Hematopoietic multipotent progenitor cell treated with erythropoietin and hydrocortisone succinate and interleukin-3 and kit ligand, for 6 days (in vitro differentiated cells): ENCODE measurements around the gene BAIAP3.
A peak's percentile ranks its signal among the peaks of the same experiment; 100 is the strongest.

Source experiments
- DNase-seq: peaks from one replicate; pipeline ENCODE4 v3.0.0-alpha.2; 2015

Gene BAIAP3

DNA sequence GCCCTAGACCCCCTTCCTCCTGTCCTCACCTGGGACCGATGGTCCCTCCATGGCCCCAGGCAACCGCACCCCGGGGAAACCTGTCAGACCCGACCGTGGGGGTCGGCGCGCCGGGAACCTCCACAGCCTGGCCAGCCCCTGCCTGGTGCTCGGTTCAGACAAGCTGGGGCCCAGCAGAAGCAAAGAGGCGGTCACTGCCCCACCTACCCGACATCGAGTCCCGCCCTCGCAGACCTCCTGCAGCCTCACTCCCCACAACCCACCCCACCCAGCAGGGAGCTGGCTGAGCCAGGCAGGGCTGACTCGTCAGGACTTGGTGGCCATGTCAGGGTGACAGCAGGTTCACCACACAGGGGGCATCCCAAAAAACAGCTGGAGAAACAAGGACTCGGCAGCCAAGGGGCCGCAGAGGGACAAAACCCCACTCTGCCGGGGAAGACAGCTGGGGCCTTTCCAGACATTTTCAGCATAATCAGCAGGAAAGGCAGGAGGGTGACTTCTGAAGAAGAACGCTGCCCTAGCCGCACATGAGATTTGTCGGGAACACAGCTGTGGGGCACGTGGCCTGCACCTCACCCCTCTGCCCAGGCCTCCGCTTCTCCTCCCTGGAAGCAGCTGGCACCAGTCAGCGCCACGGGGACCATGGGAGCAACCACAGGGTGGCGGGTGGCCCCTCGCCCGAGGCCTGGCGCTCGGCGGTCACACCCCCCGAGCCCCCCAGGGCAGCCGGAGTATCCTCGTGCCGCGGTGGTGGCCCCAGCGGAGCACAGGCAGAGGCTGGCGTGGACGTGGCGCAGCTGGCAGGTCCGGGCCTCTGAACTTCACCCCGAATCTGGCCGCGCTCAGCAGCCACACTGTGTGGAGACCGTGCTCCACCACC lies 41.2 kb downstream of the BAIAP3 start:
- peak; percentile 30 for DNase-seq

DNA sequence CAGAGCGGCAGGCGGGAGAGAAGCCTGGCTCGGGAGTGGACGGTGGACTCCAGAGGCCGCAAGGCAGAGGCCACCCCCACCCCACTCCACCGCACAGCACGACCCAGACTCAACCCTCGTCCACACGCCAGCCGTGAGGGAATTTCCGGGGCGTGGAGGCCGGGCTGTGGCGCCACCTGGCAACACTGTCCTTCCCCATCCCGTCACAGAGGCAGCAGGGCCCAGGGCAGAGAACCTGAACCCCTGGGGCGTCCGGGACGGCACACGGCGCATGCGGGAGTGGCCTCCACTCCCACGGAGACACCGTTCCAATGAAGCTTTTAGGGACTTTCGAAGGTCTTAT lies 41.8 kb downstream of the BAIAP3 start:
- DNase-seq, result no peak

DNA sequence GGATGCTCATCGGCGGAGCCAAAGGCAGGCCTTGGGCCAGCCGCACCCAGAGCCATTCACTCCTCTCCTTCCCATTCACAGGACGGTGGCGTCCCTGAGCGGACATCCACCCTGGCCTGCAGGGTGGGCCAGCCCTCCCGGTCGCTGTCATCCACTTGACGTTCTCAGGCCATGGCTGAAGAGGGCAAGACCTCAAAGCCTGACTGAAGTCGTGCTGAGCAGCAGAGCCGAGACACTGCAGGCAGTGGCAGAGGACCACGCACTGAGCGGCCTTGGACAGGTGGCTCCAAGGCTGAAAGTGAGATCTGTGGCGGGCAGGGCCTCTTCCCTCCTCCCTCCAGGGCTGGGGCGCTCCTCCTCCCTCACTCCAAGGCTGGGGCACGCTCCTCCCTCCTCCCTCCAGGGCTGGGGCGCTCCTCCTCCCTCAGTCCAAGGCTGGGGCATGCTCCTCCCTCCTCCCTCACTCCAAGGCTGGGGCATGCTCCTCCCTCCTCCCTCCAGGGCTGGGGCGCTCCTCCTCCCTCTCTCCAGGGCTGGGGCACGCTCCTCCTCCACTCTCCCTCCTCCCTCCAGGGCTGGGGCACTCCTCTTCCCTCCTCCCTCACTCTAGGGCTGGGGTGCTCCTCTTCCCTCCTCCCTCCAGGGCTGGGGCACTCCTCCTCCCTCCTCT lies 42.4 kb downstream of the BAIAP3 start:
- DNase-seq, result peak; percentile 17

DNA sequence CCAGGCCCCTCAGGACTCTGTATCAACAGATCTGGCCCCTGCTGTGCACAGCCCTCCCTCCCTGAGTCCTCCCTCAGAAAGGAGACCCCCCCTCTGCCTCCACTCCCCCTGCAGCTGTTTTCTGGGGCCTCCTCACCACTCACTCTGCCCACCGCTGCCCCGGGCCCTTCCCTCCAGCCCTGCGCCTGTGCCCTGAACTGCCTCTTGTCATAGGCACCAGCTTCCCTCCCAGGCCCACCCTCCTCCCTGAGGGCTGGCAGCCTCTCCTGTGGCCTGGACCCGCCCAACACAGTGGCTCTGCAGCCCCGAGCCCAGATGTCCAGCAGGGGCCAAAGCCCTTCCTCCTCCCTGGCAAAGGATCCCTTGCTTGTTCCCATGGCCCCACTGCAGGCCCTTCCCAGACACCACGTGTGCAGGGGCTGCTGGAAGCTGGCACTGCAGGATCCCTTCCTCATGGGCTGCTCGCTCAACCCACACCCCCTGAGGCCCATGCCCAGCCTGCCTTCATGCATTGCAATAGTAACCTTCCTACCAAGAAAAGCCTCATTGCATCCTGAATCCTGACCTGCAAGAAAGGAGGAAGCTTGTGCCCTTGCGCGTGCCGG lies 44.1 kb downstream of the BAIAP3 start:
- DNase-seq, result peak; percentile 27

DNA sequence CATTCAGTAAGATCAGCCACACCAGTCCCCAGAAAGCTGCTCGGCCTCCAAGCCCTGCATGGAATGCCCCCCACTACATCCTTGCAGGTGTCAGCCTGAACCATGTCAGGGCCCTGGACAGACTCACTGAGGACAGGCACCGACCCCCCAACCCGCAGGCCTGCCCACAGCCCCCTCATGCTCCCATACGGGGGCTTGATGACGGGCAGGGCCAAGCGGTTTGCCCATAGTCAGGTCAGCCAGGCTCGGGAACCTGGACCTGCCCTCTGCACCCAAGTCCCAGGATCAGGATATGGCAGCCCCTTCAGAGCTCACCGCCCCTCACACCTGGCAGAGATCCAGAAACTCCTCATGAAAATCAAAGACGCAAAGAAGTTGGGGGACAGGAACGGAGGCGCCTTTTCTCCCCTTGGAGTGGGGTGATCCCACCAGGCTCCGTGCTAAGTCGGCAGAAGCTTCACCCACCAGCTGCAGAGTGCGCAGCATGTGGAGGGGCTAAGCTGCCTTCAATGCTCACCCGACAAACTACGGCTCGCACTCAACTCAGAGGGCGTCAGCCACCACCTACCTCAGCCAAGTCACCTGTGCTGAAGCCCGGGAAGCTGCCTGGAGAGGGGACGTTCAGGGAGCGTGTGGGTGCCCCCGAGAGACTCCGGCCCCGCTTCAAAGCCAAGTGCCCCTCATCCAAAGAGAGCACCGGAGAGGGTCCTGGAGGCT lies 44.8 kb downstream of the BAIAP3 start:
- DNase-seq, result peak; percentile 13

DNA sequence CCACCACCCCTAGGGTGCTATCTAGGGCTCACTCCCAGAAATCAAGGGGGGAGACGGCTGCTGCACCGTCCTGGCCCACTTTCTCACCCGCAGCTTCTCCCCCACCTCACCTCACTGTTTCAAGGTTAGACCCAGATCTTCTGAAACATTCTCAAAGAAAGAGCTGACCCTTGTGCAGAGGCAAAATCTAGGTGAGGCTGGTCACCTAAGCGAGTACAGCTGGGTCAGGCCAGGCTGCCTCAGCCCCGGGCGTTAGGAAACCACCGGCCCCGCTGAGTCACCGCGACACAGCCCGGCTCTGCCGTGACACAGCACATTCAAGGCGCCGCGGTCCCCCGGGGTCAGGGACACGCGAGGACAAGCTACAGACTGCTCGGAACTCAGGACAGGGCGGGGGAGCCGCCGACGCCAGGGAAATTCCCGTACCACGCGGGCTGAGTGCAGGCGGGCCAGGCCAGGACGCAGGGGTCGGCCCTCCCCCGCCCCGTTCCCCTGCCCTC lies 45.4 kb downstream of the BAIAP3 start:
- DNase-seq, result peak; percentile 84

DNA sequence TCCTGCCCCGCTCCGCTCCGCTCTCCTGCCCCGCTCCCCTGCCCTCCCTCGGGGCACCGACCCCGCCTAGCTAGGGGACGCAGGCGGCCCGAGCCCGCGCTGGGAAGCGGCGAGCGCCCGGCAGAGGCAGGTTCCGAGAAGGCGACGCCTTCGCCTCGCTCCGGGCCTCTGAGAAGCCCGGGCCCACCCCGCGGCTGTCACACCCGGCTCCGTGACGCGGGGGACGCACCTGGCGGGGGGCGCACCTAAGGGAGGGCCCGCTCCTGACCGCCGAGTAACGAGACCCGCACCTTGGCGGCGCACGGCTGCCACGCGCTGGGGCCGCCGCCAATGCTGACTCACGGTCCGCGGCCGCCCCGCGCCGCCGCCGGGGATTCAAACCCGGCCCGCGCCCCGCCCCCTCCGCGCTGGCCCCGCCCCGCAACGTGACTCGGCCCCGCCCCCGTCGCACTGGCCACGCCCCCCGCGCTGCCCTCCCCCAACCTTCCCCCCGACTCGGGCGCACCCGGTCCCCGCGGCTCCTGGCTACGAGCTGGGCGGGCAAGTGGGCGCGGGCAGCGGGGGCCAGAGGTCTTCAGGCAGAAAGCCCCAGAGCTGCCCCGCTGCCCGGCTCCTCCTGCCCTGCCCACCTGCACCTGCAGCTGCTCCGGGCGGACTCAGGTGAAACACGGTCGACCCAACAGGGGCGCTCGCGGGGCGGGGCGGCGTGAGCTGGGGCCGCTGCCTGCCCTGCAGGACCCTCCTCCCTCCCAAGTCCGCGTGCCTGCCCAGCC lies 46.0 kb downstream of the BAIAP3 start:
- DNase-seq, result peak; percentile 81

DNA sequence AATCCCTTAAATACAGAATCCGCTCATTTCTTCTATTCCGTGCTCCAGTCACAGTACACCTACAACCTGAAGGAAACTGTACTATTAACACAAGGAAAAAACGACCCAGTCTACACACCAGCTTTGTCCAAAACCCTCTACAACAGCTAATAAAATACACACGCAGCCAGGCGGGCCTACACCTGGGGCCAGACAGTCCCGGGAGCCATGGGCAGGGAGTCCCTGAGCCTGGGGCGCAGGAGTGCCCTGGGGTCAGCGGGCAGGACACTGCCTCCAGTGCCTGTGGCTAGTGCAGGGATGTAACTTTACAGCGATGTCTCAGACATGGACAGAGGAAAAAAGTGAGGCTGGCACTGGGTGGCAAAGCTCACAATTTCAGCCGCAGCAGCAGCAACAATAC lies 46.8 kb downstream of the BAIAP3 start:
- DNase-seq, result no peak

DNA sequence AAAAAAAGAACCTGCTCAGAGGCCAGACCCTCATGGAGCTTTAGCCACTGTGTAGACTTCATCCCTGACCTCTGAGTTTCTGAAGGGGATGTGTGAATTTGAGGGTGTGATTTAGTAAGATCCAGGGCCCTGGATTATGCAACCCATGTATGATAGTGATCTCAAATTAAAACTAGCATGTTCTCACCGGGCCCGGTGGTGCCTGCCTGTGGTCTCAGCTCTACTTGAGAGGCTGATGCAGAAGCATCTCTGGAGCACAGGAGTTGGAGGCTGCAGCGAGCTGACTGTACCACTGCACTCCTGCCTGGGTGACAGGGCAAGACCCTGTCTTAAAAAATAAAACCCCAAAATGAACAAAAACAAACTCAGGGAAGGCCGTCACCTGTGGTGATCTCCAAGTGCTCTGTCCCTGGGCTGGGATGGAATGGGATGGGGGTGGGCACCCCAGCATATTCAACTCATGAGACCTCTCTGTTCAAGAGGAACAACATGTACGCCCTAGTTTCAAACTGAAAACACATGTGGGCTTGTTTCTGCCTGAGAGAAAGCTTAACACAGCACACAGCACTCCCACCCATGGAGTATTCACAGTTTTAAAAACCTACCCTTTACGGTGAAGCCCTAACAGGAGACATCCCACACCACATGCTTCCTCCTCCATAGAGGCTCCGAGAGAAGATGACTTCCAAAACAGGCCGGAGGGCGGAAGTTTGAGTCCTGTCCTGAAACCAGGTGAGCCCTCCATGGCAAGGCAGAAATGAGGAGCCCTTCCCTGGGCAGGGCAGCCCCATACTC lies 48.4 kb downstream of the BAIAP3 start:
- DNase-seq, result peak; percentile 43

DNA sequence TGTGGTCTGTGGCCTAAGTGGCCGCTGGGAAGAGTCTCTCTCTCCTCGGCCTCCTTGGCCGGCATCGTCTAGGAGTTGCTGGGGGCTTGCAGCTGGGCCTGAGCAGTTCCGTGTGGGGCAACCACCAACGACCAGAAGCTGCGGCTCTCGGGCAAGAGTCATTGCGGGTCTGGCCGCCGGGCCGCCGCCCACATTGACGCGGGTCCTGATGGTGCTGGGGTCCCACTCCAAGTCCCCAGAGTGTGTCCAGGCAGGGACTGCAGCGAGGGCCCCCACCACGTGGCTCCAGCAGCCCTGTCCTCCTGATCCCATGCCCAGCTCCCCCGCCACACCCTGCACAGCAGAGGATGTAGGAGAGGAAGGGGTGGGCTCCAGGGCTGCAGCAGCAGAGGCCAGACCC lies 50.1 kb downstream of the BAIAP3 start:
- no peak for DNase-seq

DNA sequence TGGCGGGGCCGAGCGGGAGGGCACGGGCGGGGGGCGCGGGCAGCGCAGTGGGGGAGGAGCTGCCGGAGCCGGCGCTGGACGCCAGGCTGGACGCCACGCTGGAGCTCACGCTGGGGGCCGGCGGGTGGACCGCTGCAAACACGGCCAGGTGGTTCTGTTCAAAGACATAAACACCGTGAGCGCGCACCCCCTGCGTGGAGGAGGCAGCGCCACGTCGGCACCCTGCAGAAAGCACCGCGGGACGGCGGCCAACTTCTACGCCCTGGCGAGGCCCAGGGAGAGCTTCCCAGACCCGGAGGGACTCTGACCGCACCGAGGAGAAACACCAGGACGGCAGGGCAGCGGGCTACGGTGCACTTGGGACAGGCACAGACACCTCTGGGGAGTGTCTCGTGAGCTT lies 51.8 kb downstream of the BAIAP3 start:
- DNase-seq, result no peak

DNA sequence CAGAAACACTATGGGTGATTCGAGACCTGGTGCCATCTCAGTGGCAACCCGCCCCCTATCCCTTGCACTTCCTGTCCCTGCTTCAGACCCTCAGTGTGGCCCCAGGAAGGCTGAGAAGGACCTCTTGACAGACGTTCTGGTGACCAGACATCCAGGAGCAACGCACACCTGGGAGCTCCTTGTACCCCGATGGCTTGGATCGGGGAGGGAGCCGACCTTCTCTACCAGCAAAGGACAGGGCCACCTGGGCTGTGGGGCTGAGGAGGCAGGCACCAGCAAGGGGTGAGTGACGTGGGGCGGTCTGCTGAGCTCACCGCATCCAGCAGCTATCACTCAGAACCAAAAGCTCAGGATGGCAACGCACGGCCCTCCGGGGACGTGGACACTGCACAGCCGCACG lies 53.9 kb downstream of the BAIAP3 start:
- no peak for DNase-seq

DNA sequence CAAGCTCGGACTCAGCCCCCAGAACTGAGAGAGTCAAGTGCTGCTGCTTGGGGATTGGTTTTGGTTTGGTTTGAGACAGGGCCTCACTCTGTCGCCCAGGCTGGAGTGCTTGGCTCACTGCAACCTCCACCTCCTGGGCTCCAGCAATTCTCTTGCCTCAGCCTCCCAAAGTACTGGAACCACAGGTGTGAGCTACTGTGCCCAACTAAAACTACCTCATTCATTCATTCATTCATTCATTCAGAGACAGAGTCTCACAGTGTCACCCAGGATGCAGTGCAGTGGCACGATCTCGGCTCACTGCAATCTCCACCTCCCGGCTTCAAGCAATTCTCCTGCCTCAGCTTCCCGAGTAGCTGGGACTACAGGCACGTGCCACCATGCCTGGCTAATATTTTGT lies 56.3 kb downstream of the BAIAP3 start:
- no peak for DNase-seq

DNA sequence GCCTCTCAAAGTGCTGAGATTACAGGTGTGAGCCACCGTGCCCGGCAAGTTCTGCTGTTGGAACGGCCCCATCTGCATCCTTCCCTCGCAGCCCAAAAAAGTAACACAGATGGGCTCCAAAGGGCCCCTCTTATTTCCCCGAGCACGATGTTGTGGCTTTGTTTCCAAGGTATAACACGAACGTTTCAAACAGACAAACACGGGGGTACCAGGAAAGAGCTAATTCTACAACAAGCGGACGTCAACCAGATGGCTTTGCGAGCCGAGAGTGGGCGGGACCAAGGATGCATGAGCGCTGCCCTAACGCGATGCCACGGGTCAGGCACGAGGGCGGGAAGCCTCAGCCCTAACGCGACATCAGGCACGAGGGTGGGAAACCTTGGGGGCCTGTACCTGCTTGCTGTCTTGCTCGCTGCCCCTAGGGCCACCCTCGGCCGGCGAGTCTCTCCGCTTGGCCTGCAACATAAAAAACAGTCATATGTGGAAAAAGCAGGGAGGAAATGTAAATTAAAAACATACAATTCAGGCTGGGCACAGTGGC lies 56.9 kb downstream of the BAIAP3 start:
- no peak for DNase-seq

DNA sequence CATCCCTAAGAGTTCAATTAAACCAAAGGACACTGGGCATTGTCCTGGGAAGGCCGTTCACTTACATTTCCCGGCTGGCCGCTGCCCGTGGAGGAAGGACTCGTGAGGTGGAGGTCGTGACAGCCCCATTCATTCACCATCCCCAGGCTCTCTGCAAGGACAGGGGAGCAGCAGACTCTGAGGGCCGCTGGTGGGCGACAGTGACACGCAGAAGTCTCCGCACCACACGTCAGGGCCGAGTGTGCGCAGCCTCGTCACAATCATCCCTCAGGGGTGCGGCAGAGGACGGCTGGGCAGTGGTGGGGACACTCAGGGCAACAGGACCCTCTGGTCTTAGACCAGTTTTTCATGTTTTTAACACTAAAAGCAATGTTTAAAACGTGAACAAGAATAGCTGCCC lies 59.4 kb downstream of the BAIAP3 start:
- DNase-seq, result no peak

DNA sequence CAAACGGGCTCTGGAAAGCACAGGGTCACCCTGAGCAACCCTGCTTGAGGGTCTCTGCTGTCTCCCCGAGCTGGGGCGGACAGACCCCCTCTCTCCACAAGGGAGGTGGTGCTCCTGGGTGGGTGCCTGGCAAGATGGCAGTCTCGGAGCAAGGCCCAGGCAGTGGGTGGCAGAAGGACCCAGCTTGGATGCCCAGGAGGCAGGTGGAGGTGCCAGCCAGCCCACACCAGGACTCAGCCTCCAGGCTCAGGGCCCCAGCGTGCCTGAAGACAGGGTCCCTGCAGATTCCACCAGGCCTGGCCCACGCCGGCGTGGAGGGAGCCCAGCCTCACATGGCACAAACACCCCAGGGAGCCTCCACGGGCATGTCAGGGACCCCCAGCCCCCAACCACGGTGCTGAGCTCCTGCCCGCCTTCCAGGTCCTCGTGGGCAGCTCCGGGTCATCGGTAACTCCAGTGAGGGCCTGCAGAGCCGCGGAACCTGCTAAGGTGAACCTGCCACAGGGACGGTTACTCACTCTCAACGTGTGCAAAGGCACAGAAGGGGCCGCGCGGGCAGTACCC lies 60.2 kb downstream of the BAIAP3 start:
- no peak for DNase-seq

DNA sequence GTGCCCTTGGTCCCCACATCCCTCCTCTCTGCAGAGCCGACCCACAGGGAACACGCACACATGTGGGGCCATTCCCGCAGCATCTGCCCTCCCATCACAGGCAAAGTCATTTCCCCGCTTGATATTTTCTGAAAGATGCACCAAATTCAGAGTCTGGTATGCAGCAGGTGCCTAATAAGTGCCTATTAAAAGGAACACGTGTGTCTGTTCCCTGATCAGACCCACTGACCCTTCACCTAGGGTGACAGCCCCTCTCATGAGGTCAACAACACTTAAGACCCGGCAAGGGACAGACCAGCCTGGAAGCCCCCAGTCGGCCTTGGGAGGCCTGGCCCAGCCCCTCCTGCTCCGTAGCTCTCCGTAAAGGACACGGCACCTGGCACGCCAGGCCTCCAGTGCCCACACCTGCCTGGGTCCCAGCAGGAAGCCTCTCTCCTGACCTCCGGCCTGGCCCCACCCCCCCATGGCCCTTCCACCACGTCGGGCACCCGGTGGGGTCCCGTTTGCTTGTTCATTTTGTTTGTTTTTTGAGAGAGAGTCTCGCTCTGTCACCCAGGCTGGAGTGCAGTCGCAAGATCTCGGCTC lies 61.0 kb downstream of the BAIAP3 start:
- DNase-seq, result no peak

DNA sequence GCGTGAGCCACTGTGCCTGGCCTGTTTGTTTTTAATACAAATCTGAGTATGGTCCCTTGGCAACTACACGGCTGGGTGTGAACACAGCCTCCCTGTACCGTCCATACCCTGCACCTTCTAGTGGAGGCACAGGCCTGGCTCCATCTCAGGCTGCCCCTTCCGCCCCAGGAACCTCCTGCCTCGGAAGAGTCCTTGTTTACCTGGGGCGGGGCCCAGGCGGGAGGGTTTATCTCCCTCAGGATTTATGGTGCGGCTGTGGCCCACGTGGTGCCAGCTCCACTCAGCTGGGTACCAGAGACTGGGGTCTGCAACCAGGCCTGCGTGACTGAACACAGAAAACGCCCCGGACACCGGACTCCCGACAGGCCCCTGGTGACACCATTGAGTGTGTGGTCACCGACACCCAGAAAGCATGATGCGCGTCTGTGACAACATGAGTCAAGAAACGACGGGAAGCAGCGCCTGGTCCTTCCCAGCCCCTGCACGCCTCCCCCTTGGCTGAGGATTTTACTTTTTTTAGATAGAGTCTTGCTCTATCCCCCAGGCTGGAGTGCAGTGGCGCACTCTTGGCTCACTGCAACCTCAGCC lies 62.1 kb downstream of the BAIAP3 start:
- DNase-seq, result no peak

DNA sequence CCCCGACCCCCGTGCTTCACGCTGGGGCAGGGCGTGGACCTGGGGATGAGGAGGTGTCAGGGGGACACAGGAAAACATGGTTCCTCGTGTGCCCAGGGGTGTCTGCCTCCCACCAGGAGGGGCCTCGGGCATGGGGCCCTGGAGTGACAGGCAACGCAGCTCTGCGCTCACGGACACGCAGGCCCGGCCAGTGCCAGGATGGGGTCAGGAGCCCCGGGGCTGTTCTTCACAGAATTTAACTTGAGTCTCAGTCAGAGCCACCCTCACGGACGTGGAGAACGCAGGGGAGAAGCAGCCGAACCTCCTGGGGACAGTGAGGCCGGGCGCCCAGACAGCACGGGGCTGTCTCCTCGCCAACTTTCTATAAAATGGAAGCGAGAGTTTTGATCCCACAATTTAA lies 64.3 kb downstream of the BAIAP3 start:
- DNase-seq, result no peak

DNA sequence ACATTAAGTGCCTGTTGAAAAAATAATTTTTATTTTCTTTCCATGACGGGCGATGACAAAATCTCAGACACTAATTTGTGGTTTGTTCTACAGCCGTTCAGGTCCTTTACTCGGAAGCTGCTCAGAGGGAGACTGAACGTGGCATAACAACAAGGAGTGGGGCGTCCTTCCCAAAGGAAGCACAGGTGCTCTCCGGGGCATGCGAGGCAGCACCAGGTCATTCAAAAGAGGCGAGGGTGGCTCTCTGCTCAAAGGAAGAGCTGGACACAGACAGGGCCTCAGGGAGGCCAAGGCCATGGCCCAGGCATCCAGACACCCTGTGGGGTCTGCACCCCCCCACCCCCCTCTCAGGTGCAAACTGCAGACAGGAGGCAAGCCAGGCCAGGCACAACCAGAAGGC lies 64.9 kb downstream of the BAIAP3 start:
- DNase-seq, result no peak
